Natural killer cell treated with Interleukin-12 subunit alpha and Interleukin-12 subunit beta and Interleukin-15 and Interleukin-18, amount 100 ng/mL, for 72 hours (primary cell): ENCODE results near the gene FAM174B. TPM values are rescaled to one million over a fixed set of nuclear protein-coding genes. Genes with fewer than 3 reads are reported as not detected.
A peak's percentile ranks its signal among the peaks of the same experiment; 100 is the strongest.
"Not testable (repeated sequence)": the region's sequence is repeated elsewhere in the genome, so short reads cannot be mapped to it uniquely, and the experiment has no call there.

ENCODE experiments used
- ATAC-seq, 2 donors: fragments of 150-1000 bp; cut with Tn5 transposase in 1 of 2; sonication (Bioruptor Pico), chemical (Tn5 transposase) in 1 of 2; 2 replicates each; pipeline ENCODE4 v1.10.0; 2021
- DNase-seq: peaks from one replicate; pipeline ENCODE4 v3.0.0; 2022; ENCODE audit warnings: low spot score
- H3K27ac Mint-ChIP-seq, 2 donors: 1 replicate in 1 of 2; 2 replicates in 1 of 2; pipeline ENCODE4 v1.8.0; 2022; ENCODE audit warnings: mixed read lengths in 2 of 2, mild to moderate bottlenecking in 1 of 2, moderate library complexity in 1 of 2
- H3K27me3 Mint-ChIP-seq, 2 donors: 1 replicate in 1 of 2; 2 replicates in 1 of 2; pipeline ENCODE4 v1.8.0; 2022; ENCODE audit warnings: mixed read lengths in 2 of 2
- H3K36me3 Mint-ChIP-seq: one replicate; pipeline ENCODE4 v1.8.0; 2022; ENCODE audit warnings: mixed read lengths
- H3K4me1 Mint-ChIP-seq, 2 donors: 1 replicate in 1 of 2; 2 replicates in 1 of 2; pipeline ENCODE4 v1.8.0; 2022; ENCODE audit warnings: low read depth in 2 of 2, mixed read lengths in 2 of 2, mild to moderate bottlenecking in 1 of 2
- H3K4me3 Mint-ChIP-seq: one replicate; pipeline ENCODE4 v1.8.0; 2022; ENCODE audit warnings: mixed read lengths
- H3K9me3 Mint-ChIP-seq: 2 replicates; pipeline ENCODE4 v1.8.0; 2022; ENCODE audit warnings: mixed read lengths
- total RNA-seq, 2 donors: library from RNA; stranded (reverse); gene quantifications; one replicate each; pipeline ENCODE4 v1.2.3, GENCODE V29; 2022

The FAM174B gene
- total RNA-seq, 2 donors from 2014 or later: 0.62 to 3.8 TPM

GRCh38 chr15:92613841-92614240 lies 41.7 kb downstream of the FAM174B start:
- H3K4me1 Mint-ChIP-seq: no peaks in the 10 kb centered on the region
- H3K27me3 Mint-ChIP-seq: peaks cover 0 to 2% of the 10 kb centered on the region in 2 donors
- peak in 1 of 2 donors; percentile 6 for ATAC-seq
- H3K9me3 Mint-ChIP-seq: no peaks in the 10 kb centered on the region
- no peaks in the 10 kb centered on the region for H3K36me3 Mint-ChIP-seq
- no peak for DNase-seq
- H3K27ac Mint-ChIP-seq: no peak overlapping the region
- peak overlapping the region; percentile 35 for H3K4me3 Mint-ChIP-seq

- no peak overlapping the region for H3K4me3 Mint-ChIP-seq
- no peak for ATAC-seq
- H3K27me3 Mint-ChIP-seq: peaks cover 5% of the 10 kb centered on the region in 2 donors
- no peak overlapping the region for H3K27ac Mint-ChIP-seq
- H3K9me3 Mint-ChIP-seq: no peaks in the 10 kb centered on the region
- DNase-seq: no peak
- H3K36me3 Mint-ChIP-seq: no peaks in the 10 kb centered on the region
- H3K4me1 Mint-ChIP-seq: no peaks in the 10 kb centered on the region
These were observed 42.7 kb downstream of the FAM174B start for GRCh38 chr15:92612891-92613290.

- H3K27ac Mint-ChIP-seq: no peak overlapping the region
- no peaks in the 10 kb centered on the region for H3K9me3 Mint-ChIP-seq
- no peak overlapping the region for H3K4me3 Mint-ChIP-seq
- no peak for ATAC-seq
- H3K4me1 Mint-ChIP-seq: no peaks in the 10 kb centered on the region
- H3K27me3 Mint-ChIP-seq: peaks cover 9% of the 10 kb centered on the region in 2 donors
- no peaks in the 10 kb centered on the region for H3K36me3 Mint-ChIP-seq
- DNase-seq: no peak
These were observed 43.4 kb downstream of the FAM174B start for GRCh38 chr15:92611995-92612745.

GRCh38 chr15:92611150-92611549 lies 44.4 kb downstream of the FAM174B start:
- DNase-seq: no peak
- H3K9me3 Mint-ChIP-seq: no peaks in the 10 kb centered on the region
- H3K4me1 Mint-ChIP-seq: no peaks in the 10 kb centered on the region
- H3K36me3 Mint-ChIP-seq: no peaks in the 10 kb centered on the region
- no peak for ATAC-seq
- H3K27me3 Mint-ChIP-seq: peaks cover 9% of the 10 kb centered on the region in 2 donors
- no peak overlapping the region for H3K4me3 Mint-ChIP-seq
- no peak overlapping the region for H3K27ac Mint-ChIP-seq

GRCh38 chr15:92610101-92610520 lies 45.5 kb downstream of the FAM174B start:
- peaks cover 9 to 13% of the 10 kb centered on the region in 2 donors for H3K27me3 Mint-ChIP-seq
- H3K27ac Mint-ChIP-seq: no peak overlapping the region
- H3K9me3 Mint-ChIP-seq: no peaks in the 10 kb centered on the region

GRCh38 chr15:92608866-92609700 lies 46.5 kb downstream of the FAM174B start:
- Mint-ChIP-seq H3K27ac (no peak overlapping the region), H3K4me3 (no peak overlapping the region), H3K4me1 (no peaks in the 10 kb centered on the region), H3K27me3 (peaks cover 9 to 11% of the 10 kb centered on the region in 2 donors), H3K36me3 (no peaks in the 10 kb centered on the region), H3K9me3 (no peaks in the 10 kb centered on the region)
- ATAC-seq: no peak
- no peak for DNase-seq

More at GRCh38 chr15:92610101-92610520, 45.5 kb downstream of the FAM174B start:
- Mint-ChIP-seq H3K36me3 (no peaks in the 10 kb centered on the region), H3K4me3 (no peak overlapping the region), H3K4me1 (no peaks in the 10 kb centered on the region)
- DNase-seq: no peak
- no peak for ATAC-seq

GRCh38 chr15:92606836-92607150 lies 48.8 kb downstream of the FAM174B start:
- not testable (repeated sequence) for H3K36me3 Mint-ChIP-seq, DNase-seq, ATAC-seq, H3K27ac Mint-ChIP-seq, H3K4me3 Mint-ChIP-seq, H3K4me1 Mint-ChIP-seq, H3K9me3 Mint-ChIP-seq
- H3K27me3 Mint-ChIP-seq: peaks cover 9 to 12% of the 10 kb centered on the region in 2 donors

GRCh38 chr15:92606126-92606835 lies 49.3 kb downstream of the FAM174B start:
- Mint-ChIP-seq H3K4me1 (no peaks in the 10 kb centered on the region), H3K36me3 (no peaks in the 10 kb centered on the region), H3K9me3 (no peaks in the 10 kb centered on the region), H3K27ac (no peak overlapping the region), H3K27me3 (peaks cover 9 to 16% of the 10 kb centered on the region in 2 donors), H3K4me3 (no peak overlapping the region)
- ATAC-seq: no peak
- no peak for DNase-seq

GRCh38 chr15:92605225-92605944 lies 50.2 kb downstream of the FAM174B start:
- Mint-ChIP-seq H3K4me3 (no peak overlapping the region), H3K9me3 (no peaks in the 10 kb centered on the region), H3K36me3 (no peaks in the 10 kb centered on the region), H3K4me1 (no peaks in the 10 kb centered on the region), H3K27ac (no peak overlapping the region), H3K27me3 (peaks cover 9 to 16% of the 10 kb centered on the region in 2 donors)
- no peak for DNase-seq
- ATAC-seq: no peak

GRCh38 chr15:92603743-92604470 lies 51.7 kb downstream of the FAM174B start:
- ATAC-seq (no peak), DNase-seq (no peak)
- peaks cover 0 to 6% of the 10 kb centered on the region in 2 donors for H3K4me1 Mint-ChIP-seq
- H3K36me3 Mint-ChIP-seq: no peaks in the 10 kb centered on the region
- H3K9me3 Mint-ChIP-seq: no peaks in the 10 kb centered on the region
- no peak overlapping the region for H3K27ac Mint-ChIP-seq
- H3K27me3 Mint-ChIP-seq: peaks cover 16 to 22% of the 10 kb centered on the region in 2 donors
- H3K4me3 Mint-ChIP-seq: no peak overlapping the region

- Mint-ChIP-seq H3K36me3 (no peaks in the 10 kb centered on the region), H3K9me3 (no peaks in the 10 kb centered on the region), H3K4me3 (no peak overlapping the region), H3K27ac (no peak overlapping the region), H3K27me3 (peaks cover 16 to 22% of the 10 kb centered on the region in 2 donors), H3K4me1 (peaks cover 0 to 6% of the 10 kb centered on the region in 2 donors)
- ATAC-seq (no peak), DNase-seq (no peak)
These were observed 52.3 kb downstream of the FAM174B start for GRCh38 chr15:92603278-92603677.

GRCh38 chr15:92602267-92602593 lies 53.3 kb downstream of the FAM174B start:
- Mint-ChIP-seq H3K4me1 (peaks cover 0 to 6% of the 10 kb centered on the region in 2 donors), H3K27ac (no peak overlapping the region), H3K27me3 (peaks cover 8 to 15% of the 10 kb centered on the region in 2 donors), H3K36me3 (no peaks in the 10 kb centered on the region), H3K4me3 (no peak overlapping the region), H3K9me3 (no peaks in the 10 kb centered on the region)
- ATAC-seq: no peak
- DNase-seq: no peak
